HG02884 (cell line): ENCODE data around the gene IL15.
"Not testable (repeated sequence)": the region's sequence is repeated elsewhere in the genome, so short reads cannot be mapped to it uniquely, and the experiment has no call there.

Experiments used
- ATAC-seq: cut with Tn5 transposase; IDR thresholded peaks from one replicate; pipeline ENCODE4 v1.9.1; 2021; ENCODE audit warnings: mild to moderate bottlenecking, moderate library complexity; ENCODE audit not compliant: unreplicated experiment

The IL15 gene

GRCh38 chr4:141645611-141646340 is 9.4 kb downstream of the IL15 start:
- ATAC-seq, result no peak

DNA sequence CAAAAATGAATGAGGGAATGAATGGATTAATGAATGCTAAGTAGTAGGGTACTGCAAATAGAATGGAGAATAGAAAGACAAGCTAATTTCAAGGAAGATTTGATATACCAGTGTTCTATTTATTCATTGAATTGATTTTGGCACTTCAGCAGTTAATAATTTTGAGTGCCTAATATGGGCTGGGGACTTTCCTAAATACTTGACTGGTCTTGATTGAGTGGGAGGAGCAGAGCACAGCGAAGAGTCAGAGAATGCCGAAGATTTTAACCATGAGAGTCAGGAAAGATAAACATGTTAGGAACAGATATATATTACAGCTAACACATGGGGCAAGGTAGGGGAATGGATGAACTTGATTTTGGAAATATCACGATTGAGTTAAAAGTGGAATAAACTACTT is 10.6 kb downstream of the IL15 start:
- ATAC-seq, result no peak

DNA sequence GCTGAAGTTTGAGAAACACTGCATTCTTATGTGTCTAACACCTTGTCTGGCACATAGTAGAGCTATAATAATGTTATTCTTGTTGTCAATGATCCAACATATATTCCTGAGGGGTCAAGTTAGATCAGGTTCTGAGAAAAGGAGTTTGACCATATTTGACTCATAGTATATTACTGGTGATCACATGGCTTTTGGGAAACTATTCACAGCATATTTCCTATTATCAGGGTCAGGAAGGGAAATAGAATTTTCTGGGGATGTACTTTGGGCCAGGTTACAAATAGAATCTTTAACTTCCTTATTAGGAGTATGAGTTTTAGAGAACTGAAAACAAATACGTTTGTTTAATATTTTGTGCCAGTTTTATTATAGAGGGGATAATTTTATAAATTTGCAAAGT is 11.6 kb downstream of the IL15 start:
- no peak for ATAC-seq

DNA sequence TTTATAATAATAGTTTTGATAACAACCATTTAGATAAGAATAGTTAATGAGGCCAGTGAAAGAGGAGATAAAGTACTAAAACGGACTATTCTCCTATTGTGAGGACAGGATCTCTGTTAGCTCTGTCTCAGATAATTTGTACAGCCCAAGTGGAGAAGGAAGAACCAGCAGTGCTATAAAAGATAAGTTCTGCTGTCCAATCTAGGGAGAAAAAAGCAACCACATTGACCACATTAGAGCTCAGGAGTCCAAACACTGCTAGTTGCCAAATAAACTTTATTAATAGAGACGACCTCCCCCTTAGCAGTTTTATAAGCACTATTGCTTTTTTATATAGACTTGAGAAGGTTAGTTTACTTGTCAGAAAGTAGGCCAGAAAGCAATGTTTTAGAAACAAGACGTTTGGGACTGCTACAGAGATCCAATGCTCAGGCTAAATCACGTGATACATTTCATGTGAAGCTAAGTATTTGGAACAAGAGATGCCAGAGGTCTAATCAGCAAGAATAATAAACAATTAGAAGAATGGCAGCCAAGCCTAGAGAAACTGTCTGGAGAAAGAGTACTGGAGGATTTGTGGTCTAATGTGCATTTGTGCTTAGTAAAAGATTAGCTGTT is 15.9 kb downstream of the IL15 start:
- no peak for ATAC-seq

DNA sequence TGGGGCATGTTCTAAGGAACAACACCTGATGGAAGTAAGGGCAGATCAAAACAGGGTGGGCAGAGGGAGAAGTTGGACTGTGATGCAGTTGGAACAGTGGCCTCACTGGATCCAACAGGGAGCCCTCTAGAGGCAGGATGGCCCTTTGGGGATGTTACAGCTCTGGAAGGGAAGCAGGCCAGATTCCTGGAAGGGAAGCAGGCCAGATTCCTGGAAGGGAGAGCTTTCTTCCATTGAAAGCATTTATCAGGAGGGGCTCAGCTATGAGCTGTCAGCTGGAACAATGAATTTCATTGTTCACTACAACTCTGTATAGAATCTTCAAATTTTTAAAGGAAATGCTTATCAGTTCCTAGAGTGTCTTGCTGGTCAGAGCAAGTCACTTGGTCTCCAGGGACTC is 17.7 kb downstream of the IL15 start:
- no peak for ATAC-seq

DNA sequence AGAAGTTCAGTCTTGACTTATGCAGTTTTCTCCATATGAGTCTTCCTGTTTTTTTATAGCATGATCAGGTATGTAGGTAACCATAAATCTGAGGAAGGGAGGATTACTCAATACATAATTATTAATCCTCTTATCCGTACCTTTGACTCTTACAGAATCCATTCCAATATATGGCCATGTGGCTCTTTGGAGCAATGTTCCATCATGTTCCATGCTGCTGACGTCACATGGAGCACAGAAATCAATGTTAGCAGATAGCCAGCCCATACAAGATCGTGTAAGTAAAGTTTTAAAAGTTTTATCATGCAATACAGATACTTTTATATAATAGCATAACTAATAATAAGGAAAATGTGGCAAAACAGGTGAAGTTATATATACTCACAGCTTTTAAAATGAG is 19.6 kb downstream of the IL15 start:
- ATAC-seq, result no peak

DNA sequence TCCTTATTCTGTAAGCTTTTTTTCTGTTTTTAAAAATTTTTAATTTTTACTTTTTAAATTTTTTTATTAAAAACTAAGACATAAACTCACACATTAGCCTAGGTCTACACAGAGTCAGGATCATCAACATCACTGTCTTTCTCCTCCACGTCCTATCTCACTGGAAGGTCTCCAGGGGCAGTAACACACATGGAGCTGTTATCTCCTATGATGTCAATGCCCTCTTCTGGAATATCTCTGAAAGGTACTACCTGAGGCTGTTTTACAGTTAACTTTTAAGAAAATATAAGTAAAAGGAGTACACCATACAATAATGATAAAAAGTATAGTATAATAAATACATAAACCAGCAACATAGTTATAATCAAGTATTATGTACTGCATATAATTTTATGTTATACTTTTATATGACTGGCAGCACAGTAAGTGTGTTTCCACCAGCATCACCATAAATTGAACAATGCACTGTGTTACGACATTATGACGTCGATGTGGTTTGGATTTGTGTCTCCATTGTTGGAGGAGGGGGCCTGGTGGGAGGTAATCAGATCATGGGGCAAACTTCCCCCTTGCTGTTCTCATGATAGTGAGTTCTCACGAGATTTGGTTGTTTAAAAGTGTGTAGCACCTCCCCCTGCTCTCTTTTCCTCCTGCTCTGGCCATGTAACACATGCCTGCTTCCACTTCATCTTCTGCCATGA is 21.3 kb downstream of the IL15 start:
- ATAC-seq, result no peak

- ATAC-seq, result no peak
These were observed 21.9 kb downstream of the IL15 start for GRCh38 chr4:141658309-141658708.

GRCh38 chr4:141659539-141659938 is 23.2 kb downstream of the IL15 start:
- no peak for ATAC-seq

DNA sequence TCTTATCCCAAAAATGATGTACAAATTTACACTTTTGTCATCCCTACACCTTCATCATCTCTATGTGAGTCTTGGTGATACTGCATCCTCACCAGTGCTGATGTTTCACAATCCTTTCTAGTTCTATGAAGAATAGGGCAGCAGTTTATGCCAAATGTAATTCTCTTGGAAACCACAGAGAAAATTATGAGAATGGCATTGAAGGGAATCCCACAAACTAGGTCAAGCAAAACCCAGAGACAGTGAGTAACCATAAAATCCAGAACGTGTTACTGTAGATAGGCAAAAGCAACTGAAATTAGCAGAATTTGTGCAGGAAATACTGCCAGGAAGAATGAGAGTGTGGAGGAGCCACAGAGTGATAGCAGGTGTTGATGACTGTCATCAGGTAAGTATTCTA is 24.5 kb downstream of the IL15 start:
- no peak for ATAC-seq

DNA sequence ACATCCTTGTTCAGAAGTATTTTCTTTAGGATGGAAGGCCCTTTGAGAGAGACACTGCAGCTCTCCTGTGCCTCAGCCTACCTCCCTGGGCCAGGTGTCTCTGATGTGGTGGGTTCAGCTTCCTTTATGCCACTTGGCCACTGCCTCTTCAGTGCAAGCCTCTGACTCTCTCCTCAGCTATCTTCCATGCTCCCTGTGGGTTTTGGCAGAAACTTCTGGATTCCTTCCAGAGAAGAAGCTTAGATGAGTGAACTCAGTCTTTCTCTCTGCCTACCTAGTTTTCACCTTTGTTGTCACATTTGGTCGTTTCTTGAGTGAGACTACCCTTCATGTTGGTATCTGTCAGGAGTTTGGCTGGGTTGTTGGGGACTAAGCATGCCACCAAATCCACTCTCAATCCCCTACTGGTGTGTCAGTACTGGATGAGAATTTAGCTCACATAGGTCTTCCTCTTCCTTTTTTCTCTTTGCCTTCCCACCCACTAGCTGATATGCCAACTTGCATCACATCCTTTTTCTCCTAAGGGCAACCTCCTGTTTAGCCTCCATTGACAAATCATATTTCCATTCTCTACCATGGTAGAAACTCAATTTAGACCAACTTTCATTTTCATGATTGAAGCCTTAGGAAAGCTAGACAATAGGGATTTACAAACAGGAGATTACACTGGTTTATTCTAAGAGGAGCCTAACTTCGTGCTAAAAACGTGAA is 32.0 kb downstream of the IL15 start:
- no peak for ATAC-seq

DNA sequence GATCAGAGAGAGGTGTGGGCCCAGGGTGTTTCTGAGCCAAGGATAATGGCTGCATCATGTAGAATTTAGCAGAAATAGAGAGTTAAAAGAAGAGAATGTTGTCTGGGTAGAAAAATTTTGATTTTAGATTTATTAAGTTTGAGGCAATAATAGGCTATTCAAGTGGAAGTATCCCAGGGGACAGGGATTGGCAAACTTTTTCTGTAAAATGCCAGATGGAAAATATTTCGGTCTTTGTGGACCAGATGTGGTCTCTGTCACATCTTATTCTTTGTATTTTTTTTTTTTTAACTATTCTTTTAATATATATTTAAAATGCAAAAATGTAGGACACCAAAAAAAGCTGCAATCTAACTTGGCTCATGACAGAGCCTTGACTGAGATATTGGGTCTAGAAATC is 33.1 kb downstream of the IL15 start:
- ATAC-seq, result no peak

GRCh38 chr4:141675384-141675783 is 39.0 kb downstream of the IL15 start:
- no peak for ATAC-seq

- no peak for ATAC-seq
These were observed 39.8 kb downstream of the IL15 start for GRCh38 chr4:141676087-141676670.

GRCh38 chr4:141680060-141680459 is 43.7 kb downstream of the IL15 start:
- ATAC-seq, result no peak

DNA sequence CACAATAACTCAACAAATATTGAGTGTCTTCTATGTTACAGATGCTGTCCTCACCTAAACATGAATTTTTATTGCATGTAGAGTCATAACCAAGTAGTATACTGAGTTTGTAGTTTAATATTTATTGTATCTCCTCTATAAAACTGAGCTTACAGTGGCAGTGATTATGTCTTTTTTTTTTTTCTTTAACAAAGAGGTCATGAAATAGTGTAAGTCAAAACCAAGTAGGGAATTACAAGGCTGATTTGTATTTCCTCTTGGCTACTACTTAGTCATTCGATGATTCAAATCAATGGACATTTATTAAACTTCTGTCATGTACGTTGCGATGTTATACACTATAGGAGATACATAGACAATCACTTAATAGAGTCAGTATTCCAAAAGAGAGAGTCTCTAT is 48.4 kb downstream of the IL15 start:
- no peak for ATAC-seq

DNA sequence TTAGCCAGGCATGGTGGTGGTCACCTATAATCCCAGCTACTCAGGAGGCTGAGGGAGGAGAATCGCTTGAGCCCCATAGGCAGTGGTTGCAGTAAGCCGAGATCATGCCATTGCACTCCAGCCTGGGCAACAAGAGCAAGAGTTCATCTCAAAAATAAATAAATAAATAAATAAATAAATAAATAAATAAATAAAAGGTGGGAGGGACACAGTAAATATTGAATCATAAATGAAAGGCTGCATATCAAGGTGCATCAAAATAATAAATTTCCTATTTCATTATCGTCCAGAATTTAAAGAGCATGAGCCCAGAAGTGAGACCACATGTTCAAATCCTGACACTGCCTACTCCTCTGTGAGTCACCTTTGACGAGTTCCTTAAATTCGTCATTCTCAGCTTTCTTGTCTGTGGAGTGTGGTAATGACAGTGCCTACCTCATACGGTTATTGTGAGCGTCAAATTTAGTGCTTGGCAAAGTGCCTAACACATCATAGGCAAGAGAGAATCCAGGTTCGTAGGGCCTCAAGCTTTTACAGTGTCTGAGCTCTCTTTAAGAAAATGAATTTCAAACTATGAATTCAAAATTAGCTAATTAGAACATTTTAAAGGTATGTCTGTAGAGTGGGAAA is 49.9 kb downstream of the IL15 start:
- no peak for ATAC-seq

DNA sequence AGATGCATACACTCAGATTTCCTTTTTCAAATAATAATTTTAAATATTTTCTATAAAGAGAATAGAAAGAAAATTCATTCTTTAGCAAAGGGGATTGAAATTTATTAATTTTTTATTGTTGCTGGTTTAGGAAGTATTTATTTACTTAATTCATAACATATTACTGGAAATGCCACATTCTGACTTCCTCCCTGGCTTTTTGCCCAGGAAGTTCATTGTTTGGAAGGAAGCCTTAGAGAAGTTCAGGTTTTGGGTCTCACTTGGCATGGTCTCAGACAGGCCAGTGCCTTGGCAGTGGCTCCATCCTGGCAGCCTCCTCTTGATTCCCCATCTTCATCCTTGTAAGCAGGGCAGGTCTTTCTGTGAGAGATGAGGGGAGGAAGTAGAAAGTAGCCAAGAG is 50.5 kb downstream of the IL15 start:
- ATAC-seq, result no peak

DNA sequence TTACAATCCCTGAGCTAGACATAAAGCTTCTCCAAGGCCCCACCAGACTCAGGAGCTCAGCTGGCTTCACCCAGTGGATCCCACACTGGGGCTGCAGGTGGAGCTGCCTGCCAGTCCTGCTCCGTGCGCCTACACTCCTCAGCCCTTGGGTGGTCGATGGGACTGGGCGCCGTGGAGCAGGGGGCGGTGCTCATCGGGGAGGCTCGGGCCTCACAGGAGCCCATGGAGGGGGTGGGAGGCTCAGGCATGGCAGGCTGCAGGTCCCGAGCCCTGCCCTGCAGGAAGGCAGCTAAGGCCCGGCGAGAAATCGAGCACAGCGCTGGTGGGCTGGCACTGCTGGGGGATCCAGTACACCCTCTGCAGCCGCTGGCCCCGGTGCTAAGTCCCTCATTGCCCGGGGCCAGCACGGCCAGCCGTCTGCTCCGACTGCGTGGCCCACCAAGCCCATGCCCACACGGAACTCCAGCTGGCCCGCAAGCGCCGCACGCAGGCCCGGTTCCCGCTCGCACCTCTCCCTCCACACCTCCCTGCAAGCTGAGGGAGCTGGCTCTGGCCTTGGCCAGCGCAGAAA is 53.4 kb downstream of the IL15 start:
- ATAC-seq, result not testable (repeated sequence)

- ATAC-seq, result not testable (repeated sequence)
These were observed 54.9 kb downstream of the IL15 start for GRCh38 chr4:141691247-141691646.
